GM12891 (cell line): ENCODE measurements around the gene B3GNT5.

Experiments
- PAX5 ChIP-seq: IDR thresholded peaks from 2 replicates; pipeline ENCODE4 v1.6.1; 2011; ENCODE audit warnings: low read length, moderate library complexity, mild to moderate bottlenecking; ENCODE audit not compliant: insufficient read depth, severe bottlenecking
- POLR2A ChIP-seq: IDR thresholded peaks from 2 replicates; pipeline ENCODE4 v1.6.1; 2011; ENCODE audit warnings: low read depth, low read length, control low read depth
- POLR2AphosphoS5 ChIP-seq: IDR thresholded peaks from 2 replicates; pipeline ENCODE4 v1.6.1; 2011; ENCODE audit warnings: low read depth, low read length, control low read depth
- POU2F2 ChIP-seq: IDR thresholded peaks from 2 replicates; pipeline ENCODE4 v1.6.1; 2011; ENCODE audit warnings: low read depth, mild to moderate bottlenecking, control low read depth, low read length, moderate library complexity
- SPI1 ChIP-seq: IDR thresholded peaks from 2 replicates; pipeline ENCODE4 v1.6.1; 2011; ENCODE audit warnings: low read depth, low read length, control low read depth
- TAF1 ChIP-seq: IDR thresholded peaks from 2 replicates; pipeline ENCODE4 v1.6.1; 2011; ENCODE audit warnings: low read depth, low read length, control low read depth

GRCh38 chr3:183247011-183247589 is 6.0 kb upstream of the B3GNT5 start:
- TF ChIP-seq POLR2A (no peak), POLR2AphosphoS5 (no peak), TAF1 (no peak), SPI1 (no peak), PAX5 (no peak), POU2F2 (no peak)
